Measurements from ENCODE around the gene GDPD3.
"Not testable (repeated sequence)": the region's sequence is repeated elsewhere in the genome, so short reads cannot be mapped to it uniquely, and the experiment has no call there.

Gene GDPD3

DNA sequence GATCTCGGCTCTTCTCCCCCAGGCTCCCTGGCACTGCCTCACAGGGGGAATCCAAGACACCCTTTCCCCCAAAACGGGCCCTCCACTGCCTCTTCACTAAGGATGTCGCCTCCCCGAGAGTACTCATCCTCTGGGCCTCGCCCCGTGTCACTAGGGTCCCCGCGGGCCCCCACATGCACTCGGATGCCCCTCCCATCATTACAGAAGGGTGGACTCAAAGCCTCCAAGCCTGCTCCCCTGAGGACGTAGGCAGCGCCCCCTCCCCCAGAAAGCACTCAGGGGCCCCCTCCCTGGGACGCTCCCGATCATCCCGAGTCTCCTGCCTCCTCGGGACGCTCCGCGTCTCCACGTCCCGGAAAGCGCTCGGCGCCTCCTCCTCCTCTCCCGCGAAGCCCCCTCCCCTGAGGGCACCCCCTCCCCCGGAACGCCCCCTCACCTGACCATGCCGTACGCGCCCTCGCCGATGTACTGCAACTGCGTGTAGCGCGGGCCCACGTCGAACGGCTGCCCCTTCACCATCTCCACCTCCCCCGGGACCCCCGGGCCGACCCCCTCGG is 9.3 kb upstream of the GDPD3 start:
- peak; percentile 30 for DNase-seq

DNA sequence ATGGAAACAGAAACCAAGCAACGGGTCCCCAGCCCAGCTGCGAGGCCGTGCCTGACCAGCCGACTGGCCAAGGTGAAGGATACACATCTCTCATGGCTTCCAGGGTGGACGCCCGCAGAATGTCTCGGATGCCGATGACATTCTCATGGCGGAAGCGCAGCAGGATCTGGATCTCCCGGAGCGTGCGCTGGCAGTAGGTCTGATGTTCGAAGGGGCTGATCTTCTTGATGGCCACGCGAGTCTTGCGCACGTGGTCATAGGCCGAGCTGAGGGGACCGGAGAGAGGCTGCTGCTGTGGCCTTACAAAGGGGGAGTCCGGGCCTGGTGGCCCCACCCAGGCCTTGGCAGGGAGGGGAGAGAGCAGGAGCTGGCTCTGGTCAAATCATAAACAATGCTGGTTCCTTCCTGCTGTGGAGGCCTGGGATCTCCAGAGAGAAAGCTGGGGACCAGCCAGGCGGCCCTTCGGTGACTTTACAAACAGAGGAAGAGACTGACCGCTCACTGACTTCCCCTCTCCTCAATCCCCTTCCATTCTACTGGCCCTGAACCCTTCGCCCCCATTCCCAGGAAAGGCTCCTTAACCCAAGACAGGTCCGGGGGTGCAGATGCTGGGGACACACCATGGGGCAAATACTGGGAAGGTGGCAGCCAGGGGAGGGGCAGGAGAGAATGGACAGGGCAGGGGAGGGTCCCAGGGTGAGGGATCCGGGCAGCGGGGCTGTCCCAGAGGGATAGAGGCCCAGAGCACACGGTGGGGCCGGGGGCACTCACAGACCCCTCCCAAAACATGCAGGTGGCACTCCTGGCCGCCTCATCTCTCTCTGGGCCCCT is 8.6 kb upstream of the GDPD3 start:
- DNase-seq, result no peak

GRCh38 chr16:30120340-30121105 is 7.2 kb upstream of the GDPD3 start:
- no peak for DNase-seq

DNA sequence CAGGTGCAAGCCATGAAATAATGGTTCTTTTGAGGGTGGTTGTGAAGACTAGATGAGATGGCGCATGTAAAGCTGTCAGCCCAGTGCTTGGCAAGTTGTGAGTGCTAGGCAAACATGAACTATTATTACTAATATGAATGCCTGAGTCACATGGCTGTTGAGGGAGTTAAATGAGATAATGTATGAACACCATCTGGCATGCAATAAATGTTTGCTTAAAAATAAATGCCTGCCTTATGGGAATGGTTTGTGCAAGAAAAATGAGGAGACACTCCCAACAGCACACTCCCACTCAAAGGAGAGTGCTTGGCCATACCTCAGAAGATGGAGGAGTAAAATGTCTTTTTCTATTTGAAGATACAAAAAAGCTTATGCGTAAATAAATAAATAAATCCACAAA is 6.1 kb upstream of the GDPD3 start:
- no peak for DNase-seq

DNA sequence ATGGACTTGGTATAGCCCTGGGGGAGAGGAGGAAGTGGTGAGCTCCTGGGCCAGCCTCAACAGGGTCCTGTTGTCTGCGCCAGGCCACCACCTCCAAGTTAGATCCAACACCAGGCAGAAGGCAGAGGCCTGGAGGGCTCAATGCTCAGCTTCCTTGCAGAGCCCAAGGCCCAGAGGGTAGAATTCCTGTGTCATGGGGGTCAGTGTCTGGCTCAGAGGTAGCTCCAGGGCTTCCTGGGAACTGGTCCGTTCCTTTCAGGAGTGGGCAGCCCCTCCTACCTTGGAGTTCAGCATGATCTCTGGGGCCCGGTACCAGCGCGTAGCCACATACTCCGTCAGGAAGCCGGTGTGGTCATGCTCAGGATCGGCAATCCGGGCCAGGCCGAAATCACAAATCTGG is 4.4 kb upstream of the GDPD3 start:
- no peak for DNase-seq

DNA sequence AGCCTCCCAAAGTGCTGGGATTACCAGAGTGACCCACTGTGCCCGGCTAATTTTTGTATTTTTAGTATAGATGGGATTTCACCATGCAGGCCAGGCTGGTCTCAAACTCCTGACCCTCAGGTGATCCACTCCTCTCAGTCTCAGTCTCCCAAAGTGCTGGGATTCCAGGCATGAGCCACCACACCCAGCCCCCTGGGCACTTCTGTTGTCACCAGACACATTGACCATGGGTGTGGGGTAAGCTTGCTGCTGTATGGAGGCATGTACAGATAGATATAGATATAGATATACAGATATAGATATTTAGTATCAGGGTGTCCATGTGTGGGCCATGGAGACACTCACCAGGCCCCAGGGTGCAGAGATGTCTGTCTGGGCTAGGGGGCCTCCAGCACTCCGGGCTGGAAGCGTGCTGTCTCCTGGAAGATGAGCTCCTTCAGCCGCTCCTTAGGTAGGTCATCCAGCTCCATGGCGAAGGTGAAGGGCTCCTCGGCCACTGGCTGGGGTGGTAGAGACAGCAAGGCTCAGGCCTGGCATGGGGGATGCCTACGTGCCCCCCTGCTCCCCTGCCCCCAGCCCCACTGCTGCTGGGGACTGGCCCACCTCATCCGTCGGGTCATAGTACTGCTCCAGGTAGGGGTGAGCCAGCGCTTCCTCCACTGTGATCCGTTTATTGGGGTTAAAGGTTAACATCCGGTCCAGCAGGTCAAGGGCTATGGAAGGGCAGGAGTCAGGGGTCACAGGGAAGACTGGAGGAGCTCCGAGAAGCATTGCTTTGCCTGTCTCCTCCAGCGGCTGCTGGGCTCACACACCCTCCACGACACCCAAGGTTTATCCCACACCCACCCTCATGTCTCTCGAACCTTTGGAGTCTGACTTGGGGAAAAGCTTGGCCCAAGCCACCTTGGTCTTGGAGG is 3.2 kb upstream of the GDPD3 start:
- DNase-seq, result no peak

DNA sequence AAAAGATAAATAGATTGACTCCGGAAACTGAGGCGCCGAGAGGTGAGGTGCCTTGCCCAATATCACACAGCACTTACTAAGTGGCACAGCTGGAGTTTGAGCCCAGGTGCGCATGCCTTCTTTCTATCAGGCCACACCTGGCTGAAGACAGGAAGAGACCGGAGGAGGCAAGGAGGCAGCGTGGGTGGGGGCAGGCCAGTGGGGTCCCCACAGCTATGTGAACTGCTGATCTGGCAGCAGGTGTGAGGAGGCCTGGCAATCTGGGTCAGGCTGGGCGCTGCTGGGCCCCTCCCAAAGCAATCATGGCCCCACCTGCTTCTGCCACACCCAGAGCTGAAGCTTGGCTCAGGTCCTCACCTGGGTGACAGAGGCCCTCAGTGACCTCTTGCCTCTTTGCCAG is 1.9 kb upstream of the GDPD3 start:
- peak; percentile 65 for DNase-seq

- not testable (repeated sequence) for DNase-seq
Observed at GRCh38 chr16:30114833-30115232, 1.5 kb upstream of the GDPD3 start.

DNA sequence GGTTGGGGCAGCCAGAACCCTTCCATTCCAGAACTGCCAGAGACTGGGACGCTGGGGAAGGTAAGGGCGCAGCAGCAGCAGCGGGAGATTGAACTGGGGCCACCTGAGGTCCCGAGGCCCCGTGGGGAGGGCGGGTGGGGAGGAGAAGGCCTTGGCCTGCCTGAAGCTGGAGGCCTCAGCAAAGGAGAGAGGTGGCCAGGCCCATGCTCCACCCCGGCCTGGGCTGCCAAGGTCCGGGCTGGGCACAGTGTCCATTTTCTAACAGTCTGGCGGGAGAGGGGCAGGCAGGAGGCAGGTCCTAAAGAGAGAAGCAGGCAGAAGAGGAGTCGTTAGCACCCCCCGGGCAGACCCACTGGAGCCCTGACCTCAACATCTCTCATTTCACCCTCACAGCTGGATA is 1.1 kb upstream of the GDPD3 start:
- no peak for DNase-seq

GRCh38 chr16:30113711-30114333 is 485 bp upstream of the GDPD3 start:
- DNase-seq, result no peak

GRCh38 chr16:30112197-30113030 is 923 bp downstream of the GDPD3 start:
- DNase-seq, result peak; percentile 75

DNA sequence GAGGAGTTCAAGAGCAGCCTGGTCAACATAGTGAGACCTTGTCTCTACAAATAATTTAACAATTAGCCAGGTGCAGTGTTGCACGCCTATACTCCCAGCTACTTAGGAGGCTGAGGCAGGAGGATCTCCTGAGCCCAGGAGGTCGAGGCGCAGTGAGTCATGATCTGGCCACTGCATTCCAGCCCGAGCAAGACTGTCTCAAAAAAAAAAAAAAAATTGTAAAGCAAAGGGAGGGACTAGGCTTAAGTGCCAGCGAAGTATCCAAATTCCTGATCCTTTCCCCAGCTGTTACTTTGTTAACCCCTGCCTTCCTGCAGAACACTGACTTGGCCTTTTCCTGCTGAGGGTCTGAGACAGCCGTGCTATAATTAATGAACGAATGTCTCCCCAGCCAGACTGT is 2.7 kb downstream of the GDPD3 start:
- DNase-seq, result no peak

GRCh38 chr16:30108059-30108850 is 5.1 kb downstream of the GDPD3 start:
- no peak for DNase-seq

GRCh38 chr16:30104492-30104891 is 8.8 kb downstream of the GDPD3 start:
- DNase-seq, result no peak

DNA sequence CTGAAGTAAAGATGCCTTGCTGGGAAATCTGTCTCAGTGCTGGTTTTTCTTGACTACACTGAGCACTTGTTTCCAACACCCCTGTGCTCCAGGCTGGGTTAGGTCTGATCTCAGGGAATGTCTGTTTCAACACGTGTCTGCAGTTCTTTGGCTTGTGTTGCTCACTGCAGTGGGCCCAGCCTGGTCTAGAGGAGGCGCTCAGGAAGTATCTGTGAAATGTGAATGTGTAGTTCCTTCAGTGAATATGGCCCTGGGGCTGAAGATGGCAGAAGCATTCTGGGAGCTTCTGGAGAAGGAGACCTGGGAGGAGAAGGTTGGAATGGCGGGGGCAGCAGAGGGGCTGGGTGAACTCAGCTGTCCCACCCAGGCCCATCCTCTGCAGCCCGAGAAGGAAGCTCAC is 9.2 kb downstream of the GDPD3 start:
- DNase-seq, result no peak

DNA sequence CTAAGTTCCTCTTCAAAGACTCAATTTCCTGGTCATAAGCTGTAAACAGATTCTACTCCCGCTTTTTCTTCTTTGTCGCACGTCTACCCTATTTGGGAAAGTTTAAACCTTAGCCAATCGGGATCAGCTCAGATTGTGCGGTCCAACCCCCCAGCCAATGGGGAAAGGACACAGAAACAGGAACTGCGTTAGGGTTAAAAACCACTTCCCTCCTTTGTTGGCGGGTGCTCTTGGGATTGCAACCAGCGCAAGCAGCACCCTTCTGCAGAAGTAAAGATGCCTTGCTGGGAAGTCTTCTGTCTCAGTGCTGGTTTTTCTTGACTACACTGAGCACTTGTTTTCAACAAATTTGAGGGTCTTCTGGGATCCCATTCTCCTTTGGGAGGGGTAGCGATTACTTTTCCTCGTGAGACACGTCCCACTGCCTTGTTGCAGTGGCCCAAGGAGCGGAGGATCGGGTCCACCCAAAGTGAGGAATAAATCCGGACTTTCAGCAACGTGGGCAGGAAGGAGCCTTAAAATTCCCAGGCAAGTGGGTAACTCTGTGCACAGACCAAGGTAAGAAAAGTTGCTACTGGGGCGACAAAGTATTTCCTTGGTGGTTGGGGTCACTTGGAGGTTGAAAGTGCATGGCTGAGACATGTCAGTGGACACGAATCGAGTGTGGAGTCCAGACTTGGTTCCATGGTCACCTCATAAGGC is 16.3 kb downstream of the GDPD3 start:
- DNase-seq, result peak; percentile 20

GRCh38 chr16:30096105-30096861 is 17.1 kb downstream of the GDPD3 start, which contains the start of gene YPEL3:
Gene YPEL3, minus strand, starts transcription at chr16:30096213. Its CDS starts 731 bp downstream, at chr16:30095482.
- DNase-seq, result peak; percentile 93

DNA sequence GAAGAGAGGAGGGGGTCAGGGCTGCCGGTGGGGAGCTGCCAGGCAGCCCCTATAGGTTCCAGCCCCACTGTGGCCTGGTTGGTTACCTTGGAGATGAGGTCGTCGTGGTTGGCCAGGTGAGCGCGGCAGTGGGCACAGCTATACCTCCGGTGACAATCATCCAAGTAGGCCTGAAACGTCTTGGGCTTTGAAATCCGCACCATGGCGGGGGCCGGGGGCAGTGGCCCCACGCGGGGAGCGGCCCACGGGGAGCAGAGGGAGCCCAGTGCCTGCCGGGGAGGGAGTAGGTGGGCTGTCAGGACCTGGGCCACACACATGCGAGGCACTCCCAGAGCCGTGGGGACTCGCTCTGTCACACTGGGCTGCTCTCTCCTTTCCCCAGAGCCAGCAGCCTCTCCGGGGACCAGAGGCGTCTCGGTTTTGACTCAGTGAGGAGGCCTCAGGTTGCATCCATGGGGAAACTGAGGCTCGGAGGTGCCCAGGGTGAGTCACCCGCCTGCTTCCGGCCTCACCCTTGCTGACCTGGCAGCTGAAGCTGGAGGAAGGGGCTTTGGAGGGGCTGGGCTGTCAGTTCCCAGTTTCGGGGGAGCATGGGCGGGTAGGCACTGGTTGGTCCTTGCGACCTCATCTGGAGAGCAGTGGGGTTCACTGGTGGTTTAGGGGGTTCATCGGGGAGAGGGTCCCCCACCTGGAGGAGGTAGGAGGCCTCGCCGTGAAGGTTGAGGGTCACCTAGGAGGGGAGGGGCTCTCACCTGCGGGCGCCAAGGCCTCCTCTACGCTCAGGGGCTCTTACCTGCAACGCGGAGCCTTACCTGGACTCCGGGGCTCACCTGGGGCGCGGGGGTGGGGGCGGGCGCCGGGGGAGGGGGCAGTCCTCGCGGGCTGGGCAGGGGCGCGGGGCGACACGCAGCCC is 17.9 kb downstream of the GDPD3 start:
- DNase-seq, result peak; percentile 47

Measured in CD4-positive, alpha-beta T cell treated with Interleukin-17A for 4 hours (primary cell).